Astrocyte (in vitro differentiated cells and primary cell): ENCODE measurements around the gene UBR1. TPM values are rescaled to one million over a fixed set of nuclear protein-coding genes. Genes with fewer than 3 reads are reported as not detected.
A peak's percentile ranks its signal among the peaks of the same experiment; 100 is the strongest.

Experiments used
- DNase-seq: peaks from one replicate; pipeline ENCODE4 v3.0.0-alpha.2; 2010; ENCODE audit warnings: low read depth
- FAIRE-seq: peaks from 2 replicates; lab custom pipeline; 2011; peaks lifted over from hg19 to GRCh38; lab: Jason Lieb, UNC
- H2AFZ ChIP-seq: 2 replicates; pipeline ENCODE4 v1.6.0; 2012; ENCODE audit warnings: low read depth, low read length, inconsistent platforms
- H3K27ac ChIP-seq: 2 replicates; pipeline ENCODE4 v1.5.1; 2011; ENCODE audit warnings: low read depth, low read length, inconsistent platforms
- H3K27me3 ChIP-seq: 2 replicates; pipeline ENCODE4 v1.6.0; 2011; ENCODE audit warnings: low read length, inconsistent platforms; ENCODE audit not compliant: insufficient read depth
- H3K36me3 ChIP-seq: 2 replicates; pipeline ENCODE4 v1.5.1; 2011; ENCODE audit warnings: low read length, inconsistent platforms; ENCODE audit not compliant: insufficient read depth
- H3K4me1 ChIP-seq: 2 replicates; pipeline ENCODE4 v1.5.1; 2011; ENCODE audit warnings: low read length, inconsistent platforms; ENCODE audit not compliant: insufficient read depth
- H3K4me2 ChIP-seq: 2 replicates; pipeline ENCODE4 v1.6.0; 2012; ENCODE audit warnings: low read length, inconsistent platforms
- H3K4me3 ChIP-seq: 2 replicates; pipeline ENCODE4 v1.5.1; 2011; ENCODE audit warnings: low read depth, mild to moderate bottlenecking, low read length, inconsistent platforms; ENCODE audit not compliant: insufficient read depth
- H3K79me2 ChIP-seq: 2 replicates; pipeline ENCODE4 v1.6.0; 2012; ENCODE audit warnings: mild to moderate bottlenecking, low read length, inconsistent platforms; ENCODE audit not compliant: insufficient read depth
- H3K9ac ChIP-seq: 2 replicates; pipeline ENCODE4 v1.6.0; 2012; ENCODE audit warnings: mild to moderate bottlenecking, low read length, inconsistent platforms
- H3K9me3 ChIP-seq: 2 replicates; pipeline ENCODE4 v1.5.1; 2012; ENCODE audit warnings: low read depth, mild to moderate bottlenecking, low read length, inconsistent platforms; ENCODE audit not compliant: insufficient read depth
- H4K20me1 ChIP-seq: 2 replicates; pipeline ENCODE4 v1.6.0; 2012; ENCODE audit warnings: low read length, inconsistent platforms; ENCODE audit not compliant: insufficient read depth
- H3K27ac Mint-ChIP-seq: one replicate; pipeline ENCODE4 v1.8.0; 2021; ENCODE audit warnings: mild to moderate bottlenecking, mixed read lengths; ENCODE audit not compliant: unreplicated experiment
- H3K27me3 Mint-ChIP-seq: one replicate; pipeline ENCODE4 v1.8.0; 2021; ENCODE audit warnings: low read depth, mixed read lengths; ENCODE audit not compliant: unreplicated experiment
- H3K36me3 Mint-ChIP-seq: one replicate; pipeline ENCODE4 v1.8.0; 2021; ENCODE audit warnings: low read depth, mixed read lengths; ENCODE audit not compliant: unreplicated experiment
- H3K4me1 Mint-ChIP-seq: one replicate; pipeline ENCODE4 v1.8.0; 2021; ENCODE audit warnings: low read depth, mixed read lengths; ENCODE audit not compliant: unreplicated experiment
- H3K4me3 Mint-ChIP-seq: one replicate; pipeline ENCODE4 v1.8.0; 2021; ENCODE audit warnings: mild to moderate bottlenecking, moderate library complexity, mixed read lengths; ENCODE audit not compliant: unreplicated experiment
- H3K9me3 Mint-ChIP-seq: one replicate; pipeline ENCODE4 v1.8.0; 2021; ENCODE audit warnings: mild to moderate bottlenecking, mixed read lengths; ENCODE audit not compliant: unreplicated experiment
- CTCF ChIP-seq: IDR thresholded peaks from 2 replicates; pipeline ENCODE4 v1.5.1; 2011; ENCODE audit warnings: low read depth, mild to moderate bottlenecking, inconsistent platforms, low read length, moderate library complexity; ENCODE audit not compliant: insufficient read depth
- EZH2 ChIP-seq: IDR thresholded peaks from 2 replicates; pipeline ENCODE4 v1.6.1; 2012; ENCODE audit warnings: mild to moderate bottlenecking, low read length, inconsistent platforms; ENCODE audit not compliant: insufficient read depth
- total RNA-seq: library from RNA; stranded (reverse); gene quantifications from 2 replicates; pipeline ENCODE4 v1.2.1, GENCODE V29; 2021

The UBR1 gene
- total RNA-seq, 1 donor from 2014 or later: 25.7 TPM

- Histone ChIP-seq H3K4me2 (no peak overlapping the region), H3K4me3 (no peak overlapping the region), H4K20me1 (no peaks in the 10 kb centered on the region), H3K27ac (no peak overlapping the region), H3K9me3 (no peaks in the 10 kb centered on the region), H3K27me3 (no peaks in the 10 kb centered on the region), H3K36me3 (peaks cover 39% of the 10 kb centered on the region), H3K4me1 (no peaks in the 10 kb centered on the region), H3K79me2 (peaks cover 5% of the 10 kb centered on the region), H2AFZ (no peak overlapping the region), H3K9ac (no peak overlapping the region)
- Mint-ChIP-seq H3K4me1 (no peaks in the 10 kb centered on the region), H3K9me3 (no peaks in the 10 kb centered on the region), H3K4me3 (no peak overlapping the region), H3K27ac (no peak overlapping the region), H3K27me3 (no peaks in the 10 kb centered on the region), H3K36me3 (peaks cover 13% of the 10 kb centered on the region)
- no peak for DNase-seq
- no peak for TF ChIP-seq EZH2
- TF ChIP-seq CTCF: no peak
- FAIRE-seq: peak; percentile 5
These were observed 53.0 kb downstream of the UBR1 start for GRCh38 chr15:43052860-43053259.

- Histone ChIP-seq H3K36me3 (peaks cover 24% of the 10 kb centered on the region), H4K20me1 (no peaks in the 10 kb centered on the region), H3K27me3 (no peaks in the 10 kb centered on the region), H3K27ac (no peak overlapping the region), H3K9ac (no peak overlapping the region), H2AFZ (no peak overlapping the region), H3K4me1 (no peaks in the 10 kb centered on the region), H3K4me3 (no peak overlapping the region), H3K9me3 (no peaks in the 10 kb centered on the region), H3K79me2 (peaks cover 5% of the 10 kb centered on the region), H3K4me2 (no peak overlapping the region)
- DNase-seq (no peak), FAIRE-seq (no peak)
- TF ChIP-seq CTCF (no peak), EZH2 (no peak)
- Mint-ChIP-seq H3K9me3 (no peaks in the 10 kb centered on the region), H3K36me3 (peaks cover 14% of the 10 kb centered on the region), H3K4me3 (no peak overlapping the region), H3K4me1 (no peaks in the 10 kb centered on the region), H3K27ac (no peak overlapping the region), H3K27me3 (no peaks in the 10 kb centered on the region)
These were observed 56.9 kb downstream of the UBR1 start for GRCh38 chr15:43048935-43049334.

- Mint-ChIP-seq H3K9me3 (no peaks in the 10 kb centered on the region), H3K27me3 (no peaks in the 10 kb centered on the region), H3K4me1 (no peaks in the 10 kb centered on the region), H3K27ac (no peak overlapping the region), H3K36me3 (peaks cover 20% of the 10 kb centered on the region), H3K4me3 (no peak overlapping the region)
- H2AFZ ChIP-seq: no peak overlapping the region
- DNase-seq (no peak), FAIRE-seq (no peak)
- TF ChIP-seq CTCF (no peak), EZH2 (no peak)
- no peaks in the 10 kb centered on the region for H3K27me3 ChIP-seq
- no peaks in the 10 kb centered on the region for H3K9me3 ChIP-seq
- peaks cover 10% of the 10 kb centered on the region for H3K79me2 ChIP-seq
- no peak overlapping the region for H3K4me2 ChIP-seq
- H3K27ac ChIP-seq: no peak overlapping the region
- no peaks in the 10 kb centered on the region for H3K4me1 ChIP-seq
- no peak overlapping the region for H3K9ac ChIP-seq
- H4K20me1 ChIP-seq: no peaks in the 10 kb centered on the region
- no peak overlapping the region for H3K4me3 ChIP-seq
- H3K36me3 ChIP-seq: peaks cover 23% of the 10 kb centered on the region
These were observed 59.4 kb downstream of the UBR1 start for GRCh38 chr15:43046484-43046883.
